ENCODE data around the gene LIF. TPM values are rescaled to one million over a fixed set of nuclear protein-coding genes. Genes with fewer than 3 reads are reported as not detected.

The LIF gene
- total and polyA plus RNA-seq, 8 donors, result 0.35 to 5.0 (median 2.2) TPM; not detected in 2

DNA sequence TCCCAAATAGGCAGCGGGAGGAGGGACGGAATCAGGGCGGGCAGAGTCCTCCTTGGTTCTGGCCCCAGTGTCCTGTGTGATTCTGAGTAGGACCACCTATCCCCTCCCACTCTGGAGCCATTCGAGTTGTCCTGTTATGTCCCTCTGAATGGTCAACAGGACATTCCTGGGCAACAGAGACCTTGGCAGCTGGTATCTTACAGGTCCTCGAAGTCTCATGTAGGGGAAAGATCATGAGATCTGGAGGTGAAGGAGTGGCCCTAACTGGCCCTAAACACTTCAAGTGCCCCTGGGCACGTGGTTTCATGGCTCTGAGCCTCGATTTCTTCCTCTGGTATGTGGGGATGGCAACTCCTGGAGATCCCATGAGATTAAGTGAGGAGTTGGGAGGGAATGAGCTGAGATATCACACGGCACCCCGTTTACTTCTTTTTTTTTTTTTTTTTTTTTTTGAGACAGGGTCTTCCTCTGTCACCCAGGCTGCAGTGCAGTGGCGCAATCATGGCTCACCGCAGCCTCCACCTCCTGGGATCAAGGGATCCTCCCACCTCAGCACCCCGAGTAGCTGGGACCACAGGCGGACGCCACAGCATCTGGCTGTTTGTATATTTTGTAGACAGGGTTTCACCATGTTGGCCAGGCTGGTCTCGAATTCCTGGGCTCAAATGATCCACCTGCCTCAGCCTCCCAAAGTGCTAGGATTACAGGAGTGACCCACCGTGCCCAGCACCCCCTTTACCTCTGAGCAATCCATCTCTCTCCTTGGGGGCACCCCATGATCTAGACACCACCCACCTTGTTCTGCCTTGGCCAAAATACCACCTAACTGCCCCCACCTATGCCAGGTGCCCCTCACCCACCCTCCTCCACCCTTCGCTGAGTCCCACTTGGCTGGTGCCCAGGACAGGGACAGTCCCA lies 6.8 kb downstream of the LIF start:
- Histone ChIP-seq H3K27ac (no peak overlapping the region), H3K27me3 (peaks cover 0 to 8% (median 0%) of the 10 kb centered on the region in 3 donors), H3K9me3 (no peaks in the 10 kb centered on the region), H3K4me1 (peaks cover 7 to 18% (median 13%) of the 10 kb centered on the region in 4 donors), H3K4me3 (no peak overlapping the region), H3K36me3 (no peaks in the 10 kb centered on the region)
- WGBS, 5 donors, result 77 to 87% (median 84%) methylated on average over 14 to 17 of the region's 17 CpGs
- no peak for DNase-seq
- TF ChIP-seq POLR2A (IDR thresholded peaks at IDR 0.05), result no peak
- TF ChIP-seq, protein P1, sequence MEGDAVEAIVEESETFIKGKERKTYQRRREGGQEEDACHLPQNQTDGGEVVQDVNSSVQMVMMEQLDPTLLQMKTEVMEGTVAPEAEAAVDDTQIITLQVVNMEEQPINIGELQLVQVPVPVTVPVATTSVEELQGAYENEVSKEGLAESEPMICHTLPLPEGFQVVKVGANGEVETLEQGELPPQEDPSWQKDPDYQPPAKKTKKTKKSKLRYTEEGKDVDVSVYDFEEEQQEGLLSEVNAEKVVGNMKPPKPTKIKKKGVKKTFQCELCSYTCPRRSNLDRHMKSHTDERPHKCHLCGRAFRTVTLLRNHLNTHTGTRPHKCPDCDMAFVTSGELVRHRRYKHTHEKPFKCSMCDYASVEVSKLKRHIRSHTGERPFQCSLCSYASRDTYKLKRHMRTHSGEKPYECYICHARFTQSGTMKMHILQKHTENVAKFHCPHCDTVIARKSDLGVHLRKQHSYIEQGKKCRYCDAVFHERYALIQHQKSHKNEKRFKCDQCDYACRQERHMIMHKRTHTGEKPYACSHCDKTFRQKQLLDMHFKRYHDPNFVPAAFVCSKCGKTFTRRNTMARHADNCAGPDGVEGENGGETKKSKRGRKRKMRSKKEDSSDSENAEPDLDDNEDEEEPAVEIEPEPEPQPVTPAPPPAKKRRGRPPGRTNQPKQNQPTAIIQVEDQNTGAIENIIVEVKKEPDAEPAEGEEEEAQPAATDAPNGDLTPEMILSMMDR (IDR thresholded peaks at IDR 0.05), result no peak
- TF ChIP-seq POLR2AphosphoS5 (IDR thresholded peaks at IDR 0.05), result no peak
- TF ChIP-seq EP300 (IDR thresholded peaks at IDR 0.05), result no peak
- intact Hi-C loops (cut with DNase I; ENCODE audit: low total_unique reads), result no loop called here

DNA sequence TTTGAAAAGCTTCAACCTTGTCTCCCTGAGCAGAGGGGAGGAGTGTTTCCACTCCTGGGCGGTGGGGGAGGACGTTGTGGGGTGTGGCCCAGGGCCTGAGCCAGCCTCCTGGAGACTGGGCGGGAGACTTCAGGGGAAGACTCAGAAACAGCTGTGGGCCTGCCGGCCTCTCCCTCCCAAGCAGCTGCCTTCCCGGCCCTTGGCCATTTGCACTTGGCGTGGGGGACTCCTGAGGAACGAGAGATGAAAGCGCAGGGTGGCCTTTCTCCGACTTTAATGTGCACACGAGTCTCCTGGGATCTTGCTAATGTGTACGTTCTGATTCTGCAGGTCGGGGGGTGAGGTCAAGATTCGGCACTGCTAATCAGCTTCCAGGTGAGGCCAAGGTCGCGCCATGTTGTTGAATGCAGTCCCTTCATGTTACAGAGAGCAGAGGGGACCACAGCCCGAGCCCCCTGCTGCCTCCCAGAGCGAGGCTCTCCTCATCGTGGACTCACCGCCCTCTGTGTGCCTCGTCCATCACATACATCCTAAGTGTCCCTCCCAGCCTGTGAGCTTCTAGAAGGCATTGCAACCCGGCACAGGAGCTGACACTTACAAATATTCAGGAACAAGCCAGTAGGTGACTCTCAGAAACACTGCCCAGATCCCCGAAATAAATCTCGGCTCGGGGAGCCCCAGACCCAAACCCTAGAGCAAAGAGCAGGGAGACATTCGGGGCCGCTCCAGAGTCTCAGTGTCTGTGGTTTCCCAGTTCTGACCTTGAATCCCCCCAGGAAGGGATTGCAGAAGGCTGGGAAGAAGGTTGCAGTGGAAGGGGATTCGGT lies 7.7 kb downstream of the LIF start:
- intact Hi-C loops (cut with DNase I; ENCODE audit: low total_unique reads), result no loop called here
- peaks cover 10 to 20% (median 16%) of the 10 kb centered on the region in 4 donors for H3K4me1 ChIP-seq
- TF ChIP-seq EP300 (IDR thresholded peaks at IDR 0.05) (no peak), POLR2AphosphoS5 (IDR thresholded peaks at IDR 0.05) (no peak), POLR2A (IDR thresholded peaks at IDR 0.05) (no peak)
- TF ChIP-seq, protein P1 (IDR thresholded peaks at IDR 0.05), result no peak
- H3K4me3 ChIP-seq, result no peak overlapping the region
- no peaks in the 10 kb centered on the region for H3K9me3 ChIP-seq
- peak in 1 of 2 donors; percentile 89 for DNase-seq
- H3K36me3 ChIP-seq, result no peaks in the 10 kb centered on the region
- H3K27me3 ChIP-seq, result no peaks in the 10 kb centered on the region
- H3K27ac ChIP-seq, result no peak overlapping the region
- 58 to 67% (median 63%) methylated on average over 21 to 27 of the region's 27 CpGs for WGBS, 5 donors

DNA sequence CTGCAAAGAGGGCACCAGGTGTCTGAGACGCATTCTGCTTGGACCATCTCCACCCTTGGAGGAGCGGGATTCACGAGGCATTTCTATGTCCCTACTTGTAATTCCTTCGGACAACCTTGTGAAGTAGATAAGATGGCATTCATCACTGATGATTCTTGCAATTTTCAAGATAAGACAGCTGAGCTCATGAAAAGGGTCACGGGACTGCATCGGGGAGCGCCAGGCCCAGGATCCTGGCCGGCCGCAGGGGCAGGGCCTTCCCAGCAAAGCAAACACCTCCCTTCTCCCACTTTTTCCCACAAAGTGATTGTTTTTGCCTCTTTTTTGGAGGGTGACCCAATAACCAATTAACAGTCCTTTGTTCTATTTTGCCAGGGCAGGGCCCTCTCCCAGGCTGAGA lies 8.4 kb downstream of the LIF start:
- H3K9me3 ChIP-seq, result no peaks in the 10 kb centered on the region
- DNase-seq, result no peak
- no peak overlapping the region for H3K27ac ChIP-seq
- peaks cover 10 to 20% (median 16%) of the 10 kb centered on the region in 4 donors for H3K4me1 ChIP-seq
- H3K36me3 ChIP-seq, result no peaks in the 10 kb centered on the region
- intact Hi-C loops (cut with DNase I; ENCODE audit: low total_unique reads), result no loop called here
- no peak for TF ChIP-seq POLR2AphosphoS5 (IDR thresholded peaks at IDR 0.05)
- TF ChIP-seq, protein P1 (IDR thresholded peaks at IDR 0.05), result no peak
- no peak for TF ChIP-seq POLR2A (IDR thresholded peaks at IDR 0.05)
- TF ChIP-seq EP300 (IDR thresholded peaks at IDR 0.05), result no peak
- no peak overlapping the region for H3K4me3 ChIP-seq
- WGBS, 5 donors, result 91 to 98% (median 94%) methylated on average over 9 of the region's 9 CpGs
- no peaks in the 10 kb centered on the region for H3K27me3 ChIP-seq

DNA sequence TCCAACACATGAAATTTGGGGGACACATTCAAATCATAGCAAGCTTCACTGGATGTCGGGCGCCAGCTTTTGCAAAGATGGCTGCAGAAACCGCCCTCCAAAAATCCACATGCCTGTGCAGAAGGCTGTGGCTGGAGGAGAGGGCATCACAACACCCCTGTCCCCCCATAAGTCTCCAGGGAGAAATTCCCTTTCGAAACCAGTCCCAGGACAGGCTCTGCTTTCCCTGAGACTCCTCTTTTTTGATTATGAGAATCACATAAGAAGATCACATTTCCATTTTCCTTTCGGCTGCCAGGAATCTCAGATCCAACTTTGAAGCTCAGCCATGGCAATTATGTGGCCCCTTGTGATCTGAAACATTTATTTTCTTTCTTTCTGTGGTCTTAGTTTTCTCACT lies 9.7 kb downstream of the LIF start:
- Histone ChIP-seq H3K36me3 (no peaks in the 10 kb centered on the region), H3K4me1 (peaks cover 10 to 20% (median 16%) of the 10 kb centered on the region in 4 donors), H3K4me3 (no peak overlapping the region), H3K9me3 (no peaks in the 10 kb centered on the region), H3K27me3 (peaks cover 0 to 8% (median 0%) of the 10 kb centered on the region in 3 donors), H3K27ac (no peak overlapping the region)
- intact Hi-C loops (cut with DNase I; ENCODE audit: low total_unique reads), result no loop called here
- no peak for DNase-seq
- WGBS, 5 donors, result 97 to 99% (median 98%) methylated on average over 5 of the region's 5 CpGs
- no peak for TF ChIP-seq POLR2A (IDR thresholded peaks at IDR 0.05)
- TF ChIP-seq, protein P1 (IDR thresholded peaks at IDR 0.05), result no peak
- TF ChIP-seq EP300 (IDR thresholded peaks at IDR 0.05), result no peak

All from stomach (tissue), 9 donors.